GM20431 (cell line): Measurements from ENCODE around the gene ATP5MG.

Experiments
- in situ Hi-C: fragments of 300-500 bp; cut with MseI, MboI; formaldehyde crosslinking; loops from one replicate; pipeline ENCODE4 v1.15.0; 2020; ENCODE audit warnings: low sequenced_read_pairs; ENCODE audit not compliant: unreplicated experiment

Gene ATP5MG

GRCh38 chr11:118401151-118401879 lies at the start of gene ATP5MG:
ATP5MG (plus strand) TSS chr11:118401606; CDS start chr11:118401666, 60 bp downstream.
- in situ Hi-C loops: no loop called here

GRCh38 chr11:118353084-118353710 lies 48.2 kb upstream of the ATP5MG start:
- in situ Hi-C loops: loop anchor here (10.0 kb wide), 1 partner anchor 58 kb away; no protein-coding TSS in a partner anchor

- in situ Hi-C loops: loop anchor here (10.0 kb wide), 1 partner anchor 63 kb away; no protein-coding TSS in a partner anchor
Observed at GRCh38 chr11:118358071-118358470, 43.3 kb upstream of the ATP5MG start.

GRCh38 chr11:118359295-118359958 lies 42.0 kb upstream of the ATP5MG start, which contains the start of gene UBE4A:
UBE4A (plus strand) TSS chr11:118359600; CDS start chr11:118365081, 5,481 bp downstream.
- in situ Hi-C loops: loop anchor here (10.0 kb wide), 1 partner anchor 65 kb away; no protein-coding TSS in a partner anchor

- in situ Hi-C loops: no loop called here
Observed at GRCh38 chr11:118364956-118365615, 36.3 kb upstream of the ATP5MG start.

- in situ Hi-C loops: no loop called here
Observed at GRCh38 chr11:118366287-118366686, 35.1 kb upstream of the ATP5MG start.

- in situ Hi-C loops: no loop called here
Observed at GRCh38 chr11:118370774-118371173, 30.6 kb upstream of the ATP5MG start.

GRCh38 chr11:118373263-118373662 lies 28.1 kb upstream of the ATP5MG start:
- in situ Hi-C loops: no loop called here

GRCh38 chr11:118373871-118374270 lies 27.5 kb upstream of the ATP5MG start:
- in situ Hi-C loops: no loop called here

GRCh38 chr11:118374729-118375128 lies 26.7 kb upstream of the ATP5MG start:
- in situ Hi-C loops: loop anchor here (25.0 kb wide), 1 partner anchor 113 kb away; no protein-coding TSS in a partner anchor

- in situ Hi-C loops: loop anchor here (25.0 kb wide), 1 partner anchor 111 kb away; no protein-coding TSS in a partner anchor
Observed at GRCh38 chr11:118375978-118376377, 25.4 kb upstream of the ATP5MG start.

- in situ Hi-C loops: loop anchor here (25.0 kb wide), 1 partner anchor 108 kb away; no protein-coding TSS in a partner anchor
Observed at GRCh38 chr11:118379497-118379896, 21.9 kb upstream of the ATP5MG start.

GRCh38 chr11:118380571-118380970 lies 20.8 kb upstream of the ATP5MG start:
- in situ Hi-C loops: loop anchor here (25.0 kb wide), 1 partner anchor 107 kb away; no protein-coding TSS in a partner anchor

GRCh38 chr11:118382954-118383353 lies 18.5 kb upstream of the ATP5MG start:
- in situ Hi-C loops: loop anchor here (25.0 kb wide), 1 partner anchor 104 kb away; no protein-coding TSS in a partner anchor

- in situ Hi-C loops: loop anchor here (25.0 kb wide), 1 partner anchor 104 kb away; no protein-coding TSS in a partner anchor
Observed at GRCh38 chr11:118383657-118384056, 17.7 kb upstream of the ATP5MG start.

GRCh38 chr11:118396097-118396501 lies 5.3 kb upstream of the ATP5MG start:
- in situ Hi-C loops: loop anchor here (25.0 kb wide), 1 partner anchor 91 kb away; no protein-coding TSS in a partner anchor

- in situ Hi-C loops: loop anchor here (25.0 kb wide), 1 partner anchor 90 kb away; no protein-coding TSS in a partner anchor
Observed at GRCh38 chr11:118397448-118397847, 4.0 kb upstream of the ATP5MG start.

- in situ Hi-C loops: loop anchor here (25.0 kb wide), 1 partner anchor 88 kb away; no protein-coding TSS in a partner anchor
Observed at GRCh38 chr11:118398791-118399559, 2.4 kb upstream of the ATP5MG start.
